Measurements from ENCODE around the gene SDS. TPM values are rescaled to one million over a fixed set of nuclear protein-coding genes. Genes with fewer than 3 reads are reported as not detected.
"Not testable (repeated sequence)": the region's sequence is repeated elsewhere in the genome, so short reads cannot be mapped to it uniquely, and the experiment has no call there.

Gene SDS
- total and polyA plus RNA-seq, 4 experiments from 2014 or later, result 1.4 to 1.5 TPM; not detected in 2

- Histone ChIP-seq H3K4me3 (ENCODE audit: low read length in 2 of 2) (no peak overlapping the region), H3K36me3 (ENCODE audit: insufficient read depth, low read length) (no peaks in the 10 kb centered on the region), H3K27ac (ENCODE audit: low read depth, low read length) (no peak overlapping the region), H3K27me3 (ENCODE audit: insufficient read depth, low read length) (no peaks in the 10 kb centered on the region), H3K4me1 (ENCODE audit: insufficient read depth, low read length) (peaks cover 19% of the 10 kb centered on the region), H3K9me3 (ENCODE audit: control insufficient read depth in 1 of 2, low read length in 2 of 2) (no peaks in the 10 kb centered on the region)
- ChIA-PET POLR2A (ENCODE audit: partially characterized antibody) (no interaction called here), CTCF (ENCODE audit: partially characterized antibody) (no interaction called here)
- no peaks in the 10 kb centered on the region for H3K27me3 Mint-ChIP-seq
- H3K36me3 Mint-ChIP-seq, result peaks cover 2 to 16% of the 10 kb centered on the region in 2 donors
- intact Hi-C loops (cut with micrococcal nuclease), result no loop called here
- no peak for DNase-seq
- peaks cover 9 to 24% (median 18%) of the 10 kb centered on the region in 4 donors for H3K4me1 Mint-ChIP-seq
- H3K9me3 Mint-ChIP-seq, result peaks cover 0 to 1% (median 0%) of the 10 kb centered on the region in 8 donors
- H3K4me3 Mint-ChIP-seq, result peak overlapping the region in 1 of 8 donors; percentile 35
- peak overlapping the region in 4 of 7 donors; percentile 12 to 91 (median 21) for H3K27ac Mint-ChIP-seq
These were observed 41.9 kb downstream of the SDS start for GRCh38 chr12:113361574-113362370.

- intact Hi-C loops (cut with micrococcal nuclease), result no loop called here
- Mint-ChIP-seq H3K4me1 (peaks cover 9 to 24% (median 18%) of the 10 kb centered on the region in 4 donors), H3K27ac (peak overlapping the region in 5 of 7 donors; percentile 26 to 91 (median 77)), H3K4me3 (peak overlapping the region in 5 of 8 donors; percentile 33 to 87 (median 80)), H3K9me3 (peaks cover 0 to 1% (median 0%) of the 10 kb centered on the region in 8 donors), H3K36me3 (peaks cover 2 to 7% of the 10 kb centered on the region in 2 donors), H3K27me3 (no peaks in the 10 kb centered on the region)
- ChIA-PET POLR2A (ENCODE audit: partially characterized antibody) (no interaction called here), CTCF (ENCODE audit: partially characterized antibody) (interaction anchor here (1.4 kb wide), 1 partner anchor 65 kb away, joined by 3 read pairs; no protein-coding TSS in a partner anchor)
- DNase-seq, result no peak
- H3K27ac ChIP-seq (ENCODE audit: low read depth, low read length), result no peak overlapping the region
- H3K9me3 ChIP-seq (ENCODE audit: control insufficient read depth in 1 of 2, low read length in 2 of 2), result no peaks in the 10 kb centered on the region
- no peaks in the 10 kb centered on the region for H3K27me3 ChIP-seq (ENCODE audit: insufficient read depth, low read length)
- H3K4me3 ChIP-seq (ENCODE audit: low read length in 2 of 2), result no peak overlapping the region
- peaks cover 19% of the 10 kb centered on the region for H3K4me1 ChIP-seq (ENCODE audit: insufficient read depth, low read length)
- H3K36me3 ChIP-seq (ENCODE audit: insufficient read depth, low read length), result no peaks in the 10 kb centered on the region
These were observed 43.5 kb downstream of the SDS start for GRCh38 chr12:113359939-113360748.

GRCh38 chr12:113359133-113359938, 44.4 kb downstream of the SDS start:
- H3K4me3 ChIP-seq (ENCODE audit: low read length in 2 of 2), result peak overlapping the region; percentile 63 to 70
- Mint-ChIP-seq H3K9me3 (peaks cover 0 to 1% (median 0%) of the 10 kb centered on the region in 8 donors), H3K4me3 (peak overlapping the region; percentile 72 to 89 (median 84)), H3K27me3 (no peaks in the 10 kb centered on the region), H3K27ac (peak overlapping the region; percentile 89 to 94 (median 91)), H3K36me3 (peaks cover 2 to 6% of the 10 kb centered on the region in 2 donors), H3K4me1 (peaks cover 8 to 24% (median 18%) of the 10 kb centered on the region in 4 donors)
- ChIA-PET POLR2A (ENCODE audit: partially characterized antibody) (interaction anchor here (1.8 kb wide), 1 partner anchor 25 kb away, joined by 9 read pairs; the partner anchor contains the start of gene SLC8B1), CTCF (ENCODE audit: partially characterized antibody) (interaction anchor here (1.4 kb wide), 1 partner anchor 65 kb away, joined by 3 read pairs; no protein-coding TSS in a partner anchor)
- peak in 3 of 5 donors; percentile 6 to 51 (median 11) for DNase-seq
- no peaks in the 10 kb centered on the region for H3K9me3 ChIP-seq (ENCODE audit: control insufficient read depth in 1 of 2, low read length in 2 of 2)
- H3K27me3 ChIP-seq (ENCODE audit: insufficient read depth, low read length), result no peaks in the 10 kb centered on the region
- H3K27ac ChIP-seq (ENCODE audit: low read depth, low read length), result peak overlapping the region; percentile 63
- H3K36me3 ChIP-seq (ENCODE audit: insufficient read depth, low read length), result no peaks in the 10 kb centered on the region
- H3K4me1 ChIP-seq (ENCODE audit: insufficient read depth, low read length), result peaks cover 19% of the 10 kb centered on the region
- intact Hi-C loops (cut with micrococcal nuclease), result no loop called here

GRCh38 chr12:113358381-113359132, 45.1 kb downstream of the SDS start, which contains the start of gene PLBD2:
Gene PLBD2, plus strand, starts transcription at chr12:113358587. Its CDS starts 14 bp downstream, at chr12:113358601.
- Histone ChIP-seq H3K27ac (ENCODE audit: low read depth, low read length) (peak within 1 kb of the TSS; percentile 63), H3K27me3 (ENCODE audit: insufficient read depth, low read length) (no peaks in the 10 kb centered on the region), H3K36me3 (ENCODE audit: insufficient read depth, low read length) (no peaks in the 10 kb centered on the region), H3K9me3 (ENCODE audit: control insufficient read depth in 1 of 2, low read length in 2 of 2) (no peaks in the 10 kb centered on the region), H3K4me1 (ENCODE audit: insufficient read depth, low read length) (peaks cover 19% of the 10 kb centered on the region), H3K4me3 (ENCODE audit: low read length in 2 of 2) (peak within 1 kb of the TSS; percentile 63 to 70)
- DNase-seq, result peak; percentile 92 to 95 (median 93)
- ChIA-PET CTCF (ENCODE audit: partially characterized antibody) (no interaction called here), POLR2A (ENCODE audit: partially characterized antibody) (interaction anchor here (1.2 to 1.8 kb wide), 3 partner anchors 24 to 173 kb away, joined by 4 to 9 read pairs (median 6); partner anchors contain the start of genes DDX54, RITA1 and SLC8B1)
- intact Hi-C loops (cut with micrococcal nuclease), result loop anchor here (1.0 kb wide), 3 partner anchors 23 to 173 kb away; partner anchors contain the start of genes DDX54, RITA1, SLC8B1 and TPCN1
- Mint-ChIP-seq H3K27me3 (no peaks in the 10 kb centered on the region), H3K36me3 (peaks cover 2 to 4% of the 10 kb centered on the region in 2 donors), H3K27ac (peak within 1 kb of the TSS; percentile 91 to 98 (median 97)), H3K9me3 (no peaks in the 10 kb centered on the region), H3K4me3 (peak within 1 kb of the TSS; percentile 89 to 94 (median 92)), H3K4me1 (peaks cover 6 to 24% (median 16%) of the 10 kb centered on the region in 4 donors)

GRCh38 chr12:113354192-113354591, 49.5 kb downstream of the SDS start:
- POLR2A ChIA-PET (ENCODE audit: partially characterized antibody); intact Hi-C loops (cut with micrococcal nuclease): not testable (repeated sequence)

GRCh38 chr12:113351089-113351488, 52.6 kb downstream of the SDS start:
- peak overlapping the region in 1 of 7 donors; percentile 85 for H3K27ac Mint-ChIP-seq
- H3K9me3 Mint-ChIP-seq, result no peaks in the 10 kb centered on the region
- no peak overlapping the region for H3K4me3 Mint-ChIP-seq
- Histone ChIP-seq H3K4me1 (ENCODE audit: insufficient read depth, low read length) (no peaks in the 10 kb centered on the region), H3K9me3 (ENCODE audit: control insufficient read depth in 1 of 2, low read length in 2 of 2) (no peaks in the 10 kb centered on the region), H3K4me3 (ENCODE audit: low read length in 2 of 2) (no peak overlapping the region), H3K36me3 (ENCODE audit: insufficient read depth, low read length) (no peaks in the 10 kb centered on the region), H3K27me3 (ENCODE audit: insufficient read depth, low read length) (no peaks in the 10 kb centered on the region), H3K27ac (ENCODE audit: low read depth, low read length) (no peak overlapping the region)
- no peak for DNase-seq
- ChIA-PET CTCF (ENCODE audit: partially characterized antibody) (interaction anchor here (0.6 kb wide), 1 partner anchor 90 kb away, joined by 3 read pairs; no protein-coding TSS in a partner anchor), POLR2A (ENCODE audit: partially characterized antibody) (interaction anchor here (1.2 kb wide), 1 partner anchor 17 kb away, joined by 5 read pairs; the partner anchor contains the start of gene SLC8B1)
- intact Hi-C loops (cut with micrococcal nuclease), result no loop called here
- no peaks in the 10 kb centered on the region for H3K4me1 Mint-ChIP-seq
- H3K36me3 Mint-ChIP-seq, result no peaks in the 10 kb centered on the region
- peaks cover 1 to 9% of the 10 kb centered on the region in 2 donors for H3K27me3 Mint-ChIP-seq

More at GRCh38 chr12:113354192-113354591, 49.5 kb downstream of the SDS start:
- H3K9me3 Mint-ChIP-seq; H3K9me3 ChIP-seq (ENCODE audit: control insufficient read depth in 1 of 2, low read length in 2 of 2); H3K27me3 ChIP-seq (ENCODE audit: insufficient read depth, low read length); H3K36me3 ChIP-seq (ENCODE audit: insufficient read depth, low read length); H3K4me1 Mint-ChIP-seq; H3K27ac ChIP-seq (ENCODE audit: low read depth, low read length); H3K27ac Mint-ChIP-seq; H3K4me3 Mint-ChIP-seq; H3K36me3 Mint-ChIP-seq; DNase-seq; H3K27me3 Mint-ChIP-seq; H3K4me3 ChIP-seq (ENCODE audit: low read length in 2 of 2): not testable (repeated sequence)
- H3K4me1 ChIP-seq (ENCODE audit: insufficient read depth, low read length), result peaks cover 11% of the 10 kb centered on the region
- CTCF ChIA-PET (ENCODE audit: partially characterized antibody), result interaction anchor here (0.7 kb wide), 1 partner anchor 13 kb away, joined by 3 read pairs; no protein-coding TSS in a partner anchor

Measured in CD4-positive, alpha-beta memory T cell (primary cell).